ENCODE measurements around the gene MMP28.

MMP28 gene

DNA sequence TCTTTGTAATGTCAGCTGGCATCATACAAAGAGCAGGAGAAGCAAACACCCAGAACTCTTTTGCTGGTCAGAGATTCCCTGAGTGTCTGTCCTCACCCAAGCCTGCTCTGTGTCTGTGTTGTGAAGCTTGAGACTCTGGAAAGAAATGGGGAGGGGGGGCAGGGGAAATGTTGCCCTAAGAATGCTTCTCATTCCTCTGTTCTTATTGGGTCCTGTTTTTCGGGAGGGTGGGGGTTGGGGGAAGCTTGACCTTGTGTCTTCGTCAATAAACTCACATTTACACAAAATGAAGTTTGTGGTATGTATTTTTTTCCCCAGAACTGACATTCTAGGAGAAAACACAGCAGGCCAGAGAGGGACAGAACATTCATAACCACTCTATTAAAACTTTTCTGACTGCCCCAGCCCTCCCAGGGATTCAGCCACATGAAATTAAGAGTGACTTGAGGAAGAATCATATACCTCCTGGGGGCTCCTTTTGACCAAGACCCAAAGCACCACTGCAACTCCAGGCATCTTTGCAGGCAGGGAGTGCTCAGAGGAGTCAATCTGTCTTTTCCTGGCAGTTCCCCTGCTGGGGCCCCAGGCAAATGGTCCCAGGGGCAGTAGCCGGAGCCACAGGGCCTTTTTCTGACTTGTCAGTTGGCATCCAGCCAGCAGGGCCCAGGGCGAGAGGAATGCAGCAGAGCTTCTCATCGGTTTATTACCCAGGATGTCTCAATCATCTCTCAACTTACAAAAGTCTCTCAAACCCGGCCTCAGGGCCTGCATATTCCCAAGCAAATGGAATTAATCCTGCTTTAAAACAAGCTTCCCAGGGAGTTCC, 69.1 kb downstream of the MMP28 start:
- no peak for DNase-seq (ENCODE audit: low read depth in 2 of 2)

DNA sequence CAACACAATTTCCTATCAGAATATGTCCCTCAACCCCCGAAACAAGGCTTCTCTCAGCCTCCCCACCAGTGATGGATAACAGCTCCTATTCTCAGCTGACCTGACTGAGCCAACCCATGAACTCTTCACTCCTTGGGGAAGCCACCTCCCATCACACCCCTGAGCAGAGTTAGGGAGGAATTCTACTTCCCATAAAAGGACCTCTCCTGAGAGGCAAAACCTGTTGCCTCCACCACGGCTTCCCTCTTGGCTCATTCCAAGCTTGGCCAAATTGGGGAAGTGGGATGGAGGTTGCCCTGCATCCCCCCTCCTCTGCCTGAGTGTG, 69.7 kb downstream of the MMP28 start:
- DNase-seq (ENCODE audit: low read depth in 2 of 2), result no peak

DNA sequence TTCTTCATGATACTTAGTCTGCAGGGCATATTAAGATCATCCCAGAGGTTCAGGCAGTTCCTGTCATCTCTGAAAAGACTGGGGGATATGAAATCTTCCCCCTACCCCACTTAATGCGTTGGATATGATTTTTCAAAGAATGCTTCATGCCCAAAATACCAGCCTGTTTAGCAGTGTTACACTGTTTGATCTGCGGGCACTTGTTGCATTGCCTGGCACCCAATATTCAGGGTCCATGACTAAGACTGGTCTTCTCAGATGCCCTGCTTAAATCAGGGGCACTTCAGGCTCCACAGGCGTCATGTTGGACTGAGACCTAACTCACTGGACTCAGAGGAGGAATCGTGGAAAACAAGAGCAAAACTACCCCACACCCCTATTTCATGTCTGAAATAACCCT, 70.4 kb downstream of the MMP28 start:
- DNase-seq (ENCODE audit: low read depth in 2 of 2), result no peak

DNA sequence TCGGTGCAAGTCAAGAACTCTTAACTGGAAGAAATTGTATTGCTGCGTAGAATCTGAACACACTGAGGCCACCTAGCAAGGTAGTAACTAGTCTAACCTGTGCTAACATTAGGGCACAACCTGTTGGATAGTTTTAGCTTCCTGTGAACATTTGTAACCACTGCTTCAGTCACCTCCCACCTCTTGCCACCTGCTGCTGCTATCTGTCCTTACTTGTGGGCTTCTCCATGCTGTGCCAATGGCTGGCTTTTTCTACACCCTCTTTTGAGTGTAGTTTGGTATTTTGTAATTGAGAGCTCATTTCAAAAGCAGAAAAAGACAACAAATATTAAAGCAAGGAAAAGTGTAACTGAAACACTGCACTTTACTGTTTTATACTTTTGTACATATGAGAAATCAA, 71.7 kb downstream of the MMP28 start:
- DNase-seq (ENCODE audit: low read depth in 2 of 2), result no peak

DNA sequence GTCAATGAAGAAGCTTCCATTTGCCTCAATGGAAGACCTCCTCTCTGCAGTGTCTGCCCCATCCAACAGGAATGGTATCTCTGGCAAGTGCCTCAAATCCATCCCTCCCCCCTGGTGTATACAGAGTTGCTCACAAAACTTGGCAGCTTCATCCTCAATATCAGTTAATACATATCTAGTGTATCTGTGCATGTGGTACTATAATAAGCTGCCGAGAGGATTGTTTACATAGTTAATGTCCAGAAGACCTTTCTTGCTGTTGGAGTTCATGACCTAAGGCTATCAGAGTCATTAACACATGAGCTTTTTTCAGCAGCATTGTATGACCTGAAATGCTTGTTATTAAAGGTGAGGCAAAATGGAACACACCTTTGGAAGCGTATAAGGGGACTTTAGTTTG, 78.0 kb downstream of the MMP28 start:
- no peak for DNase-seq (ENCODE audit: low read depth in 2 of 2)

DNA sequence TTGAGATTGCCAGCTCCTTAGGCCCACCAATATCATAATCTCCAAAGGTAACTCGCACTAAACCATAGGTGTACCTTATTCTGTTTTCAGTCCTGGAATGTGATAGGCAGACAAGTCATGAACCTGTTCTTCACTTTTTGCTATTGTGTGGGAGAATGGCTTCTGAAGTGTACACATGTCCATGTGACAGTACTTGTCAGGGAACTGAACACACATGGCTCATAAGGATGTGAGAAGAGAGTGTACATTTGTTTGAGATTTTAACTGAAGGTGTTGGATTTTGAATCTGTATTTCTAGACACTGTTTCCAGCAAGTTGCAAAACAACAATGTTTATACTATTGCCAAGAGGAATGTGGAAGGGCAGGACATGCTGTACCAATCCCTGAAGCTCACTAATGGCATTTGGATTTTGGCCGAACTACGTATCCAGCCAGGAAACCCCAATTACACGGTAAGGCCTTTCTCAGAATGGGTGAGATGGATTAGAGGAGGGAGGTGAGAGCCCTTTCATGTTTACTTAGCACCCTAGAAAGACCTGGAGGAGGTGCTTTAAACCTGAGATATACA, 78.5 kb downstream of the MMP28 start:
- DNase-seq (ENCODE audit: low read depth in 2 of 2), result no peak

DNA sequence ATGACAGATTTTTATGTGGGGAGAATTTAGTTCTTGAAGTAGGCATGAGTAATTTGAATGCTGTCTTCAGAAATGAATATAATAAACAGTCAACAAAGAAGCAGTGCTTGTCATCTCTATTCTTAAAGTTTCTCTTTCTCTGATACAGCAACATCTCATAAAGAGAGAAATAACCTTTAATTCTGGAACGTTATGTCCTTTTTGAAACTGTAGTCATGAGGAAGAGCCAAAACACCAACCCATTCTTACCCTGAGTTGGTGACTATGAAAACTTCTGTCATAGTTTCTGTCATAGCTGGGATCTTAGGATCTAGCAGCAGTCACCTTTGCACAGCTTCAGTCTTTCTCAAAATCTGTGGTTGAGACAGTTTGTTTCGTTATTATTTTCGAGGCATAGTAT, 79.3 kb downstream of the MMP28 start:
- no peak for DNase-seq (ENCODE audit: low read depth in 2 of 2)
